ENCODE data around the gene PTPN11. TPM values are rescaled to one million over a fixed set of nuclear protein-coding genes. Genes with fewer than 3 reads are reported as not detected.
A peak's percentile ranks its signal among the peaks of the same experiment; 100 is the strongest.

PTPN11 gene
- total and polyA plus RNA-seq, 2 of the 13 experiments (the other 11 are each of a cell fraction or from before 2014, with no cell fraction given) = 30.0 to 63.5 TPM

DNA sequence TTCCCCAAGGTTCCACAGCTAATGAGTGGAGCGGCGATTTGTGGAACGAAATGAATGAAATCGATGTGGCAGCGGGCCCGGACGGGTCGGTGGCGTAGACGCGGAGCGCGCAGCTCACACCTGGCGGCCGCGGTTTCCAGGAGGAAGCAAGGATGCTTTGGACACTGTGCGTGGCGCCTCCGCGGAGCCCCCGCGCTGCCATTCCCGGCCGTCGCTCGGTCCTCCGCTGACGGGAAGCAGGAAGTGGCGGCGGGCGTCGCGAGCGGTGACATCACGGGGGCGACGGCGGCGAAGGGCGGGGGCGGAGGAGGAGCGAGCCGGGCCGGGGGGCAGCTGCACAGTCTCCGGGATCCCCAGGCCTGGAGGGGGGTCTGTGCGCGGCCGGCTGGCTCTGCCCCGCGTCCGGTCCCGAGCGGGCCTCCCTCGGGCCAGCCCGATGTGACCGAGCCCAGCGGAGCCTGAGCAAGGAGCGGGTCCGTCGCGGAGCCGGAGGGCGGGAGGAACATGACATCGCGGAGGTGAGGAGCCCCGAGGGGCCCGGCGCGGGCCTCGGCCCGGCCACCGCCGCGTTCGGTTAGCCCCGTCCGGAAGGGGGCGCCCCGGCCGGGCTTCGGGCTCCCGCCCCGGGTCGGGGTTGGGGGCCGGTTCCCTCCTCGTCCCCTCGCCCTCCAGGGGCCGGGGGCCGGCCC, at the start of gene PTPN11 (continued):
- TF ChIP-seq, protein P1, sequence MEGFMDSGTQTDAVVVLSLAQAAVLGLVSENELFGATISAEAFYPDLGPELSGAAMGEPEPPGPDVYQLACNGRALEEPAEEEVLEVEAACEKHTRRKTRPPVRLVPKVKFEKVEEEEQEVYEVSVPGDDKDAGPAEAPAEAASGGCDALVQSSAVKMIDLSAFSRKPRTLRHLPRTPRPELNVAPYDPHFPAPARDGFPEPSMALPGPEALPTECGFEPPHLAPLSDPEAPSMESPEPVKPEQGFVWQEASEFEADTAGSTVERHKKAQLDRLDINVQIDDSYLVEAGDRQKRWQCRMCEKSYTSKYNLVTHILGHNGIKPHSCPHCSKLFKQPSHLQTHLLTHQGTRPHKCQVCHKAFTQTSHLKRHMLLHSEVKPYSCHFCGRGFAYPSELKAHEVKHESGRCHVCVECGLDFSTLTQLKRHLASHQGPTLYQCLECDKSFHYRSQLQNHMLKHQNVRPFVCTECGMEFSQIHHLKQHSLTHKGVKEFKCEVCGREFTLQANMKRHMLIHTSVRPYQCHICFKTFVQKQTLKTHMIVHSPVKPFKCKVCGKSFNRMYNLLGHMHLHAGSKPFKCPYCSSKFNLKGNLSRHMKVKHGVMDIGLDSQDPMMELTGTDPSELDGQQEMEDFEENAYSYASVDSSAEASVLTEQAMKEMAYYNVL (CRISPR knock-in tag; IDR thresholded peaks at IDR 0.05; ENCODE audit: borderline replicate concordance) = peak; percentile 58; the same call in 1 of the 2 replicates
- TF ChIP-seq, protein P2, sequence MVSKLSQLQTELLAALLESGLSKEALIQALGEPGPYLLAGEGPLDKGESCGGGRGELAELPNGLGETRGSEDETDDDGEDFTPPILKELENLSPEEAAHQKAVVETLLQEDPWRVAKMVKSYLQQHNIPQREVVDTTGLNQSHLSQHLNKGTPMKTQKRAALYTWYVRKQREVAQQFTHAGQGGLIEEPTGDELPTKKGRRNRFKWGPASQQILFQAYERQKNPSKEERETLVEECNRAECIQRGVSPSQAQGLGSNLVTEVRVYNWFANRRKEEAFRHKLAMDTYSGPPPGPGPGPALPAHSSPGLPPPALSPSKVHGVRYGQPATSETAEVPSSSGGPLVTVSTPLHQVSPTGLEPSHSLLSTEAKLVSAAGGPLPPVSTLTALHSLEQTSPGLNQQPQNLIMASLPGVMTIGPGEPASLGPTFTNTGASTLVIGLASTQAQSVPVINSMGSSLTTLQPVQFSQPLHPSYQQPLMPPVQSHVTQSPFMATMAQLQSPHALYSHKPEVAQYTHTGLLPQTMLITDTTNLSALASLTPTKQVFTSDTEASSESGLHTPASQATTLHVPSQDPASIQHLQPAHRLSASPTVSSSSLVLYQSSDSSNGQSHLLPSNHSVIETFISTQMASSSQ (IDR thresholded peaks at IDR 0.05; ENCODE audit: low read depth) = no peak
- TF ChIP-seq, protein P2 (CRISPR knock-in tag; IDR thresholded peaks at IDR 0.05; ENCODE audit: borderline replicate concordance) = peak; percentile 80
- TF ChIP-seq ZNF570 (CRISPR knock-in tag; IDR thresholded peaks at IDR 0.05; ENCODE audit: borderline replicate concordance) = no peak
- TF ChIP-seq FOXO1 (CRISPR knock-in tag; IDR thresholded peaks at IDR 0.05) = 0 out of 2 replicates have a peak, but pooled peaks have one; percentile 61
- TF ChIP-seq RARA (CRISPR knock-in tag; IDR thresholded peaks at IDR 0.05) = no peak; the same call in 1 of the 2 replicates
- peak; percentile 38; the same call in 1 of the 2 replicates for TF ChIP-seq NCOA2 (CRISPR knock-in tag; IDR thresholded peaks at IDR 0.05)
- TF ChIP-seq TSC22D2 (CRISPR knock-in tag; IDR thresholded peaks at IDR 0.05; ENCODE audit: borderline replicate concordance) = no peak
- TF ChIP-seq GABPB1 (CRISPR knock-in tag; IDR thresholded peaks at IDR 0.05) = peak; percentile 96
- peak; percentile 66 for TF ChIP-seq TBX2 (CRISPR knock-in tag; IDR thresholded peaks at IDR 0.05; ENCODE audit: borderline replicate concordance)
- no peak for TF ChIP-seq MTF1 (CRISPR knock-in tag; IDR thresholded peaks at IDR 0.05)
- TF ChIP-seq EEA1 (CRISPR knock-in tag; IDR thresholded peaks at IDR 0.05; ENCODE audit: borderline replicate concordance) = no peak
- TF ChIP-seq ZEB1 (IDR thresholded peaks at IDR 0.05; ENCODE audit: insufficient replicate concordance, low read depth) = no peak
- no peak for TF ChIP-seq ZBTB21 (CRISPR knock-in tag; IDR thresholded peaks at IDR 0.05)
- no peak for TF ChIP-seq U2AF1 (optimal IDR thresholded peaks at IDR 0.05; ENCODE audit: low read depth, low read length)
- TF ChIP-seq NBN (conservative IDR thresholded peaks at IDR 0.05) = no peak
- TF ChIP-seq, protein P3, sequence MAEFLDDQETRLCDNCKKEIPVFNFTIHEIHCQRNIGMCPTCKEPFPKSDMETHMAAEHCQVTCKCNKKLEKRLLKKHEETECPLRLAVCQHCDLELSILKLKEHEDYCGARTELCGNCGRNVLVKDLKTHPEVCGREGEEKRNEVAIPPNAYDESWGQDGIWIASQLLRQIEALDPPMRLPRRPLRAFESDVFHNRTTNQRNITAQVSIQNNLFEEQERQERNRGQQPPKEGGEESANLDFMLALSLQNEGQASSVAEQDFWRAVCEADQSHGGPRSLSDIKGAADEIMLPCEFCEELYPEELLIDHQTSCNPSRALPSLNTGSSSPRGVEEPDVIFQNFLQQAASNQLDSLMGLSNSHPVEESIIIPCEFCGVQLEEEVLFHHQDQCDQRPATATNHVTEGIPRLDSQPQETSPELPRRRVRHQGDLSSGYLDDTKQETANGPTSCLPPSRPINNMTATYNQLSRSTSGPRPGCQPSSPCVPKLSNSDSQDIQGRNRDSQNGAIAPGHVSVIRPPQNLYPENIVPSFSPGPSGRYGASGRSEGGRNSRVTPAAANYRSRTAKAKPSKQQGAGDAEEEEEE (CRISPR knock-in tag; IDR thresholded peaks at IDR 0.05; ENCODE audit: borderline replicate concordance) = no peak
- TF ChIP-seq ZNF337 (CRISPR knock-in tag; IDR thresholded peaks at IDR 0.05; ENCODE audit: borderline replicate concordance, low read depth) = no peak
- no peak; the same call in 1 of the 2 replicates for TF ChIP-seq JUNB (CRISPR knock-in tag; IDR thresholded peaks at IDR 0.05; ENCODE audit: borderline replicate concordance)
- TF ChIP-seq, protein P4, sequence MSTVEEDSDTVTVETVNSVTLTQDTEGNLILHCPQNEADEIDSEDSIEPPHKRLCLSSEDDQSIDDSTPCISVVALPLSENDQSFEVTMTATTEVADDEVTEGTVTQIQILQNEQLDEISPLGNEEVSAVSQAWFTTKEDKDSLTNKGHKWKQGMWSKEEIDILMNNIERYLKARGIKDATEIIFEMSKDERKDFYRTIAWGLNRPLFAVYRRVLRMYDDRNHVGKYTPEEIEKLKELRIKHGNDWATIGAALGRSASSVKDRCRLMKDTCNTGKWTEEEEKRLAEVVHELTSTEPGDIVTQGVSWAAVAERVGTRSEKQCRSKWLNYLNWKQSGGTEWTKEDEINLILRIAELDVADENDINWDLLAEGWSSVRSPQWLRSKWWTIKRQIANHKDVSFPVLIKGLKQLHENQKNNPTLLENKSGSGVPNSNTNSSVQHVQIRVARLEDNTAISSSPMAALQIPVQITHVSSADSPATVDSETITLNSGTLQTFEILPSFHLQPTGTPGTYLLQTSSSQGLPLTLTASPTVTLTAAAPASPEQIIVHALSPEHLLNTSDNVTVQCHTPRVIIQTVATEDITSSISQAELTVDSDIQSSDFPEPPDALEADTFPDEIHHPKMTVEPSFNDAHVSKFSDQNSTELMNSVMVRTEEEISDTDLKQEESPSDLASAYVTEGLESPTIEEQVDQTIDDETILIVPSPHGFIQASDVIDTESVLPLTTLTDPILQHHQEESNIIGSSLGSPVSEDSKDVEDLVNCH (CRISPR knock-in tag; IDR thresholded peaks at IDR 0.05) = no peak
